PC-3 (cell line): ENCODE data around the gene EVI2A. TPM values are rescaled to one million over a fixed set of nuclear protein-coding genes. Genes with fewer than 3 reads are reported as not detected.

Source experiments
- ATAC-seq: fragments of 200-7000 bp; cut with Tn5 transposase; 2 replicates; pipeline ENCODE4 v1.9.1; 2020; ENCODE audit warnings: mild to moderate bottlenecking, moderate library complexity
- BruUV-seq: library from RNA; stranded (reverse); fragments of 400-500 nt; replicated peaks from 2 replicates; lab custom pipeline; 2021; lab: Mats Ljungman, UMichigan
- CTCF ChIA-PET: fragments of 300-600 bp; sonication (Branson Sonifier 250); formaldehyde crosslinking; loops from one replicate; lab custom pipeline; 2022; ENCODE audit warnings: antibody characterized with exemption; lab: Charles Lee
- POLR2A ChIA-PET: fragments of 300-600 bp; sonication (Branson Sonifier 250); formaldehyde crosslinking; loops from one replicate; lab custom pipeline; 2022; ENCODE audit warnings: antibody characterized with exemption; ENCODE audit not compliant: unreplicated experiment; lab: Charles Lee
- DNase-seq: peaks from one replicate; pipeline ENCODE4 v3.0.0-alpha.2; 2015
- H2AFZ ChIP-seq: fragments of 300-600 bp; sonication (generic); 2 replicates; pipeline ENCODE4 v1.6.0; 2016; ENCODE audit warnings: antibody characterized with exemption, low read length
- H3F3A ChIP-seq: fragments of 300-600 bp; sonication (generic); one replicate; pipeline ENCODE4 v1.6.0; 2017; ENCODE audit warnings: antibody characterized with exemption, low read length, control low read depth, mild to moderate bottlenecking; ENCODE audit not compliant: unreplicated experiment
- H3K27ac ChIP-seq: fragments of 300-600 bp; sonication (generic); 2 replicates; pipeline ENCODE4 v1.5.1; 2016; ENCODE audit warnings: mild to moderate bottlenecking, low read length
- H3K27me3 ChIP-seq: fragments of 300-600 bp; sonication (generic); 2 replicates; pipeline ENCODE4 v1.6.1; 2016; ENCODE audit warnings: low read length, mixed read lengths
- H3K36me3 ChIP-seq: fragments of 300-600 bp; sonication (generic); 2 replicates; pipeline ENCODE4 v1.6.1; 2016; ENCODE audit warnings: low read depth, mixed run types, low read length, mixed read lengths
- H3K4me1 ChIP-seq: fragments of 300-600 bp; sonication (generic); 2 replicates; pipeline ENCODE4 v1.5.1; 2016; ENCODE audit warnings: low read length; ENCODE audit not compliant: insufficient read depth
- H3K4me2 ChIP-seq: fragments of 300-600 bp; sonication (generic); 2 replicates; pipeline ENCODE4 v1.6.0; 2016; ENCODE audit warnings: low read length
- H3K4me3 ChIP-seq: fragments of 300-600 bp; sonication (generic); 2 replicates; pipeline ENCODE4 v1.5.1; 2016; ENCODE audit warnings: mild to moderate bottlenecking, low read length, mixed read lengths
- H3K79me2 ChIP-seq: fragments of 300-600 bp; sonication (generic); 2 replicates; pipeline ENCODE4 v1.6.1; 2017; ENCODE audit warnings: low read length, mixed read lengths
- H3K9ac ChIP-seq: fragments of 300-600 bp; sonication (generic); 2 replicates; pipeline ENCODE4 v1.6.0; 2016; ENCODE audit warnings: mild to moderate bottlenecking, low read length
- H3K9me2 ChIP-seq: fragments of 300-600 bp; sonication (generic); replicated peaks from 2 replicates; pipeline ENCODE4 v1.6.1; 2016; ENCODE audit warnings: mixed run types, low read length, mixed read lengths
- H3K9me3 ChIP-seq: fragments of 300-600 bp; sonication (generic); 2 replicates; pipeline ENCODE4 v1.6.1; 2016; ENCODE audit warnings: low read length, mixed read lengths
- H4K20me1 ChIP-seq: fragments of 300-600 bp; sonication (generic); 2 replicates; pipeline ENCODE4 v1.6.1; 2016; ENCODE audit warnings: low read length, mixed read lengths
- EZH2 ChIP-seq: fragments of 300-600 bp; sonication (generic); IDR thresholded peaks from one replicate; pipeline ENCODE4 v1.6.1; 2017; ENCODE audit warnings: antibody characterized with exemption, mild to moderate bottlenecking, low read length; ENCODE audit not compliant: unreplicated experiment
- EZH2phosphoT487 ChIP-seq: fragments of 300-600 bp; sonication (generic); IDR thresholded peaks from 2 replicates; pipeline ENCODE4 v1.6.1; 2018; ENCODE audit warnings: mild to moderate bottlenecking, antibody characterized with exemption, low read length, borderline replicate concordance
- intact Hi-C: fragments of 100-400 bp; cut with micrococcal nuclease; formaldehyde crosslinking; loops from 2 replicates; pipeline ENCODE4 v1.9.0; 2023
- total RNA-seq: library from RNA; depleted of rRNA; stranded (reverse); fragments of >200 nt; gene quantifications from 2 replicates; pipeline ENCODE4 v1.2.3, GENCODE V29; 2014
- TF ChIP-seq, protein P1 (sequence below): fragments of 300-600 bp; sonication (generic); conservative IDR thresholded peaks from 2 replicates; pipeline ENCODE4 v1.5.1; 2017; ENCODE audit warnings: antibody characterized with exemption, low read depth, mild to moderate bottlenecking, low read length

The EVI2A gene
- total RNA-seq, 1 experiment from 2014 or later = not detected

DNA sequence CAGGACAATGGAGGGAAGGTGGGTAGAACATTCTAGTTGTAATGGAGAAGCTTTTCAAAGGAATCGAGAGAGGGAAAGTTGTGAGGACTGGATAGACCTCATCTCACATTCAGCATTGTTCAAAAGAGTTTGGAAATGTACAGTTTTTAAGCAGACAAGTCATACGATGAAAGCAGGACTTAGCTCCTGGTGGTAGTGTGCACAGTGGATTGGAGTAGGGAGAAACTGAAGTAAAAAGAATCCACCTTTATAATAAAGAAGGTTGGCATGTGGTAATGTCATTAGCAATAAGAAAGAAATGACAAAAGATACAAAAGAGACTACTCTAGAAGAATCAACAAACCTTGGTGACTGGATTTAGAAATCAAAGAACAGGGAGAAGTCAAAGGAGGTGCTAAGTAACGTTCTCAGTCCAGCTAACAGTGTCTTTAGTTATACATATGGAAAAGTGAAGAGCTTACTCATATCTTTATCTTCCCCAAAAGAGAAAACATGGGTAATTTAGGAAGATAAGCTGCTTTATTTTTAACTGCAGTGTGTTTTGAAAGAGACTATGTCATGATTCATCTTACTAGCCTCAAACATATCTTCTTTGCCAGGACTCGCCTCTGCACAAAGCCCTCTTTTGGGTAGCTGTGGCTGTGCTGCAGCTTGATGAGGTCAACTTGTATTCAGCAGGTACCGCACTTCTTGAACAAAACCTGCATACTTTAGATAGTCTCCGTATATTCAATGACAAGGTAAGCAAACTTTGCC lies 18.7 kb upstream of the EVI2A start:
- H4K20me1 ChIP-seq = no peaks in the 10 kb centered on the region
- H3K4me1 ChIP-seq = no peaks in the 10 kb centered on the region
- intact Hi-C loops = no loop called here
- TF ChIP-seq EZH2 (no peak), EZH2phosphoT487 (no peak)
- TF ChIP-seq, protein P1, sequence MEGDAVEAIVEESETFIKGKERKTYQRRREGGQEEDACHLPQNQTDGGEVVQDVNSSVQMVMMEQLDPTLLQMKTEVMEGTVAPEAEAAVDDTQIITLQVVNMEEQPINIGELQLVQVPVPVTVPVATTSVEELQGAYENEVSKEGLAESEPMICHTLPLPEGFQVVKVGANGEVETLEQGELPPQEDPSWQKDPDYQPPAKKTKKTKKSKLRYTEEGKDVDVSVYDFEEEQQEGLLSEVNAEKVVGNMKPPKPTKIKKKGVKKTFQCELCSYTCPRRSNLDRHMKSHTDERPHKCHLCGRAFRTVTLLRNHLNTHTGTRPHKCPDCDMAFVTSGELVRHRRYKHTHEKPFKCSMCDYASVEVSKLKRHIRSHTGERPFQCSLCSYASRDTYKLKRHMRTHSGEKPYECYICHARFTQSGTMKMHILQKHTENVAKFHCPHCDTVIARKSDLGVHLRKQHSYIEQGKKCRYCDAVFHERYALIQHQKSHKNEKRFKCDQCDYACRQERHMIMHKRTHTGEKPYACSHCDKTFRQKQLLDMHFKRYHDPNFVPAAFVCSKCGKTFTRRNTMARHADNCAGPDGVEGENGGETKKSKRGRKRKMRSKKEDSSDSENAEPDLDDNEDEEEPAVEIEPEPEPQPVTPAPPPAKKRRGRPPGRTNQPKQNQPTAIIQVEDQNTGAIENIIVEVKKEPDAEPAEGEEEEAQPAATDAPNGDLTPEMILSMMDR = no peak
- H3K79me2 ChIP-seq = no peaks in the 10 kb centered on the region
- CTCF ChIA-PET = no interaction called here
- BruUV-seq = no TSS peak
- H3K27ac ChIP-seq = no peak overlapping the region
- POLR2A ChIA-PET = no interaction called here
- H3K9me2 ChIP-seq = no peaks in the 10 kb centered on the region
- H3K36me3 ChIP-seq = no peaks in the 10 kb centered on the region; the same call in 1 of the 2 replicates
- H3K9me3 ChIP-seq = no peaks in the 10 kb centered on the region
- H3K27me3 ChIP-seq = no peaks in the 10 kb centered on the region
- no peak for DNase-seq
- ATAC-seq = no peak
- no peak overlapping the region for H2AFZ ChIP-seq
- H3K9ac ChIP-seq = no peak overlapping the region
- no peak overlapping the region for H3K4me2 ChIP-seq
- H3K4me3 ChIP-seq = no peak overlapping the region
- H3F3A ChIP-seq = no peaks in the 10 kb centered on the region

DNA sequence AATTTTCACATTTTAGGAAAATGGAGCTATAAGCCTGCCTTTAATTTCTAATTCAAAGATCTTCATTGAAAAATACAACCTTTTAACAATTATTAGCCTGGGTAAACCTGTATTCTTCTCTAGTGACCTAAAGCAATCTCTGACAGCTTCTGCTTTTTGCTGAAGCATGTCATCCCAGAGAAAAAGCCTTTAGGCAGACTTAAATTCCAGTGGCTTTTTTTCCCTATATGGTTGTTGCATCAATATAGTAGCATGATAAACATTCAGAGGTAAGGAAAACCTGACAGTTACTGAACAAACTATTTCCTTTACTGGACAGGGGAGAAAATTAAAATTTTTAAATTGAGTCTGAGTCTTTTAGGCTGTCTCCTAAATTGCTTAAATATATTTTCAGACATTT lies 7.8 kb upstream of the EVI2A start:
- BruUV-seq = no TSS peak
- H3F3A ChIP-seq = no peaks in the 10 kb centered on the region
- H3K27ac ChIP-seq = no peak overlapping the region
- intact Hi-C loops = no loop called here
- H3K79me2 ChIP-seq = no peaks in the 10 kb centered on the region
- H3K36me3 ChIP-seq = no peaks in the 10 kb centered on the region
- TF ChIP-seq EZH2 (no peak), EZH2phosphoT487 (no peak)
- TF ChIP-seq, protein P1 = no peak
- POLR2A ChIA-PET = no interaction called here
- H3K4me3 ChIP-seq = no peak overlapping the region
- H3K9ac ChIP-seq = no peak overlapping the region
- no peaks in the 10 kb centered on the region for H3K27me3 ChIP-seq
- no peaks in the 10 kb centered on the region for H4K20me1 ChIP-seq
- no peak overlapping the region for H3K4me2 ChIP-seq
- DNase-seq = peak; percentile 28
- ATAC-seq = no peak
- H3K9me3 ChIP-seq = no peaks in the 10 kb centered on the region
- no peak overlapping the region for H2AFZ ChIP-seq
- CTCF ChIA-PET = no interaction called here
- H3K4me1 ChIP-seq = peaks cover 23% of the 10 kb centered on the region
- no peaks in the 10 kb centered on the region for H3K9me2 ChIP-seq

DNA sequence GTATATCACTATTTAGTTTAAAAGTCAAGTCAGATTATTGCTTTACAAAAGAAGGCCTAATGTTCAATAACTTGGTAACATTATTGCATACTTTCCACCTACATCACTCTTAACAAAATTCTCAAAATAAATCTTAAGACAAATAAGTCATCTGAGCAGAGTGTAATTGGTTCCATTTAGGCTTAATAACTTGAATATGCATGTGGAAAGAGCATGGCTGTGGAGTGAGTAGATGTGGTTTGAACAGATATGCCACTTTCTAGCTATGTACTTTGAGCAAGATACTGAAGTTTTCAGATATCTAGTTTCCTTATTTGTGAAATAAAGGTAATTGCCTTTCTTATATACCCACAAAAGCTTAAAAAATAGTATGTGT lies 6.7 kb upstream of the EVI2A start:
- H3K4me1 ChIP-seq = peaks cover 23% of the 10 kb centered on the region
- no peaks in the 10 kb centered on the region for H3F3A ChIP-seq
- POLR2A ChIA-PET = no interaction called here
- peak overlapping the region; percentile 50 for H3K27ac ChIP-seq
- peak; percentile 1 for DNase-seq
- CTCF ChIA-PET = no interaction called here
- H3K9ac ChIP-seq = no peak overlapping the region
- no peak overlapping the region for H2AFZ ChIP-seq
- peak; percentile 31 for ATAC-seq
- BruUV-seq = no TSS peak
- intact Hi-C loops = no loop called here
- no peaks in the 10 kb centered on the region for H3K9me2 ChIP-seq
- H3K9me3 ChIP-seq = no peaks in the 10 kb centered on the region
- no peak overlapping the region; the same call in 1 of the 2 replicates for H3K4me3 ChIP-seq
- H3K27me3 ChIP-seq = no peaks in the 10 kb centered on the region
- no peaks in the 10 kb centered on the region for H3K36me3 ChIP-seq
- TF ChIP-seq, protein P1 = no peak
- TF ChIP-seq EZH2 (no peak), EZH2phosphoT487 (no peak)
- no peaks in the 10 kb centered on the region for H4K20me1 ChIP-seq
- H3K4me2 ChIP-seq = peak overlapping the region; percentile 62
- H3K79me2 ChIP-seq = no peaks in the 10 kb centered on the region
